Activated effector memory CD4-positive, alpha-beta T cell treated with Interleukin-2 at 50 U/mL for 16 hours (primary cell): ENCODE measurements around the gene NAA80.
"Not testable (repeated sequence)": the region's sequence is repeated elsewhere in the genome, so short reads cannot be mapped to it uniquely, and the experiment has no call there.

Source experiments
- DNase-seq: peaks from one replicate; pipeline ENCODE4 v3.0.0-alpha.2; 2020

NAA80 gene

DNA sequence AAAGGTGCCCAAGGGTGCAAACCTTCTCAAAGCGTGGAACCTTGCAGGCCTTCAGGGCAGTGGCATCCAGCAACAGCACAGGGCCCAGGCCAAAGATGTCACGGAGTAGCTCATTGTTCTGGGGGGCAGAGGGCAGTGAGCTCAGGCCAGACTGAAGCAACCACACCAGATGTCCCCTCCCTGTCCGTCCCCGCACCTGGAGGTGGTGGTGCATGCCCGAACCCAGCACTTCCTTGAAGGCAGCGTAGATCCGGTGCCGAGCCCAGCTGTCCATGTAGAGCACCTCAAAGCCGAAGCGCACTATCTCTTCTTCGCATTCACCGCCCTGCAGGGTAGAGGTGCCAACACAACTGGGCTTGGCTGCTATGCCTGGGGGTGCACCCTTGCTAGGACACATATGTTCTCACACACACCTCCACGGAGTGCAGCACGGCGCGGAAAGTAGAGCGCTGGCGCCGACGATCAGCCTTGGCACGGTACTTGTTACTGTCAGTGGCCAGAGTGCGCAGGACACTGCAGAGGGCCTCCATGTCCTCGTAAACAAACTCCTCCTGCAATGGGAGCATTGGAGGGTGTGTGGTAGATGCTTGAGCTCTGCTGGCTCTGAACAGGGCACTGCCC, 10.7 kb downstream of the NAA80 start:
- DNase-seq: no peak

DNA sequence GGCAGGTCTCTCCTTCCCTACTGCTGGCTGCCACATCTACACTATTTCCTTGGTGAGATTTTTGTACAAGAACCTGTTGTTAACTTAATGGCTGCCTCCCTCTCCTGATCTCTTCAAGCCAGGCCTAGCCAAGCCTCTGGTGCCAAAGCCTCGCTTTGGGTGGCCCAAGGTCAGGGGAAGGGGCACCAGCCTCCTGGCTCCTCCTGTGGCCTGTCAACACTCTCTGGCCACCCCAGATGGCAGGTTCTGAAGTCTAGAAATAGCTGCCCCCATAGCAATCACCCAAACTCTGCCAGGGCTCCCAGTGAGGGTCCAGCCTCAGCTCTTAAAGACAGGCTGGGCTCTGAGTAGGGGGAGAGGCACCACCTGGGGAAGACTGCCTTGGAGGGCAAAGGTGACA, 11.9 kb downstream of the NAA80 start:
- no peak for DNase-seq

DNA sequence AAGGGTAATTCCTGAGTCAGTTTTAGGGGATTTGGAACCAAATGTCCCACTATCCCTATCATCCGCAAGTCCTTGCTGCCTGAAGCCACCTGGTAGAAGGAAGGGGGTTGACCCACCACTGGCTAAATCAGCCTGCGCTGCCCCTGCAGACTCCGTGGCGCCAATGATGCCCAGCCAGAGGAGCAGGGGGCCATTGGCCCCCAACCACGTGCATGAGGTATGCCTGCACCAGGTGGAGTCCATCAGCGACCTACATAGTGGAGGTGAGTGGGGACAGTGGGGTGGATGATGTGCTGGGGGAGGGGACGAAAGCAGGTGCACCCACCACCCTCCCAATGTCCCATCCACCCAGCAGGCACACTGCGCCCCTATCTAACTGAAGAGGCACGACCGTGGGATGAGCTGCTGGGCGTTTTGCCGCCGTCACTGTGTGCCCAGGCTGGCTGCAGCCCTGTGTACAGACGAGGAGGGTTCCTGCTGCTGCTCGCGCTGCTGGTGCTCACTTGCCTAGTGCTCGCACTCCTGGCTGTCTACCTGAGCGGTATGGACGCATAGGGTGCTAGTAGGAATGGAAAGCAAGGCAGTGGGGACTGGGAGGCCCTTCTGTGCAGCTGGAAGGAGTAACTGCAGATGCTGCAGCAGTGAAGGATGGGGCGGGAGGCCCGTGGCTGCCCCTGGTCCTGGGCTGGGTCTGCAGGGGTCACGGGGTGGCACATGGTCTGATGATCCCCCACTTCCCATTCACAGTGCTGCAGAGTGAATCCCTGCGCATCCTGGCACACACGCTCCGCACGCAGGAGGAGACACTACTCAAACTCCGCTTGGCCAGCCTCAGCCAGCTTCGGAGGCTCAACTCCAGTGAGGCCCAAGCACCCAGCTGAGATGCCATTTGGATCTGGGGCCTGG, 12.6 kb downstream of the NAA80 start:
- no peak for DNase-seq

DNA sequence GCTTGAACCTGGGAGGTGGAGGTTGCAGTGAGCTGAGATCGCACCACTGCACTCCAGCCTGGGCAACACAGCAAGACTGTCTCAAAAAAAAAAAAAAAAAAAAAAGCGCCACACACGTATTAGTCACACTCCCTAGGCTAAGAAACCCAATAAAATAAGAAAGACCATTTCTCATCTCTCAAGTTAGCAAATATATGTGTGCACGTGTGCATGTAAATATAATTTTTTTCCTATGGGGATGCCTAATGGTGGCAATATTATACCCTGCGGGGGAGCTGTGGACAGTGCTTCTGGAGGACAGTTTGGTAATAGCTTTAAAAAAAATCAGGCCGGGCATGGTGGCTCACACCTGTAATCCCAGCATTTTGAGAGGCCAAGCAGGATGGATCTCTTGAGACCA, 15.1 kb downstream of the NAA80 start:
- not testable (repeated sequence) for DNase-seq

DNA sequence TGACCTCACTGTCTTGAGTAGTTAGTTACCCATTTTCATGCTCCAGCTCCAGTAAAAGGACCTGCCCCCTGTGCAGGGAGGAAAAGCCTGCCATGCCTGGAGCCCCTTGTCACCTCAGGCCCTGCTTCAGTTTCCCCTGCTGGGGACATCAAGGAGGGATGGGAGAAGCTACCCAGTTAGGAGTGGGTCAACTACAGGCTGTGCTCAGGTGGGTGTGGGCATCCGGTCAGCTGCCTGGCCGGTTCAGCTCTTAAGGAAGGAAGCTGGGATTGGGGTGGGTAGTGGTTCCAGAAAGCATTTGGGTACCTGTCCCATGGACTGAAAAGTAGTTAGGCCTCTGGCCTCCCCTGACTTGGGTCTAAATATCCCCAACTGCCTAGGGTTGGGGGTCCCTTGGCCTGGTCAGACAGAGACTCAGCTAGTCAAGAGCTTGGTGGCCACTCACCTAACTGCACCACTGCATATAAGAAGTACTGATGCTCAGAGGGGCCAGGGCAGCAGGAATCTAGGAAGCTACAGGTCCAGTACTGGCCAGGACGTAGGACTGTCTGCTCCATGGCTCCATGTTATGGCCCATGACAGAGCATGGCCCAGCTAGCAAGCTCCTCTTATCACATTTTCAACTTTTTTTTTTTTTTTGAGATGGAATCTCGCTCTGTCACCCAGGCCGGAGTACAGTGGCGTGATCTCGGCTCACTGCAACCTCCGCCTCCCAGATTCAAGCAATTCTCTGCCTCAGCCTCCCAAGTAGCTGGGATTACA, 19.8 kb downstream of the NAA80 start:
- no peak for DNase-seq

DNA sequence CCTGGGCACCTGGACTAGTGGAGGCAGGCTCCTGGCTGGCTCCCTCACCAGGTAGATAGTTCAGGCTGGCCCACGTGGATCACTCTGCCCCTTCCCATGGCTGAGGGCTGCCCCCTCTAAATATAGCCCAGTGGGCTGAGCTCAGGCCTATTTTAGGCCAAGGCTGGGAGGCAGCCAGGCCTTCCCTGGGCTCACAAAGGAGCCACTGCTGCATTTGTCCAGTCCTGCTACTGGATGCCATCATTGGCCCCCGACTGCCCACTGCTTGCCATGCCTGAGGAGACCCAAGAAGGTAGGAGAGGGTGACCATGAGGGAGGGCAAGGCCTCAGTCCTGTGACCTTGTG, 20.4 kb downstream of the NAA80 start, which contains the start of gene LSMEM2:
Gene LSMEM2 (plus strand): TSS at position 208 of the 345 bp plus-strand sequence. CDS start 27 bp downstream, at position 235.
- no peak for DNase-seq

DNA sequence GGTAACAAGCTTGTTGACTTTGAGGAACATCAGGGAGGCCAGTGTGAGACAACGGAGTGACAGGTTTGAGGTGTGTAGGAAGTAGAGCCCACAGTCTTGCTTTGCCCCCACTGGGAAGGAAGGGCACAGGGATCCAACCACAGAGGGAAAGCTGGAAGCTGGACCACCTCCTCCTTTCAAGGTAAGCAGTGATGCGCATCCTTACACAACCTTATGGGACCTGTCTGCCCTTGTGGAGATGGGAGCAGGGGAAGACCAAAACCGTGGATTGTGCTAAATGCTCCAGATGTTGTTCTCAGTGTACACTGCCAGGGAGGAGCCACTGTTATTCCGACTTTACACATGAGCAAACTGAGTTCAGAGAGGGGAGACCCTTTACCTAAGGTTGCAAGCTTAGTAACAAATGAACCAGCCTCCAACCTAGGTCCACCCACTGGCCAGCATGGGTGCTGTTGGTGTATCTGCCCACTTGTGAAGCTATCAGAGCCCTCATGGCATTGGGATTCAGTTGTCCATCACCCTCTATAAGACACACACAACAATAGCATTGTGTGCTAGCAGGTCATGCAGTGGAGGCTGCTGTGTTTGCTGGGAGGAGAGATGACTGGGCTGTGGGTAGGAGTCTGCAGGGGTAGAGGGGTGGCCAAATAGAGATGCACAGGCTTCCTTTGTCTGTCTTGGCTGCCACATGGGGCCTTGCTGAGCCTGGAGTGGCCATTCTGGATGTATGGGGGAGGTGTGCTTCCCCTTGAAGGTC, 20.9 kb downstream of the NAA80 start:
- DNase-seq: no peak

DNA sequence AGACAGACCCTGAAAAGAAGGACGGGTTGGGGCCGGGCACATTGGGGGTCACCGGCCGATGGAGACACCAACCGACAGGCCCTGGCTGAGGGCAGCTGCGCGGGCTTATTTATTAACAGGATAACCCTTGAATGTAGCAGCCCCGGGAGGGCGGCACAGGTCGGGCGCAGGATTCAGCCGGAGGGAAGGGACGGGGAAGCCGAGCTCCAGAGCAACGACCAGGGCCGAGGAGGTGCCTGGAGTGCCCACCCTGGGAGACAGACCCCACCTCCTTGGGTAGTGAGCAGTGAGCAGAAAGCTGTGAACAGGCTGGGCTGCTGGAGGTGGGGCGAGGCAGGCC, 22.5 kb downstream of the NAA80 start:
- DNase-seq: no peak

DNA sequence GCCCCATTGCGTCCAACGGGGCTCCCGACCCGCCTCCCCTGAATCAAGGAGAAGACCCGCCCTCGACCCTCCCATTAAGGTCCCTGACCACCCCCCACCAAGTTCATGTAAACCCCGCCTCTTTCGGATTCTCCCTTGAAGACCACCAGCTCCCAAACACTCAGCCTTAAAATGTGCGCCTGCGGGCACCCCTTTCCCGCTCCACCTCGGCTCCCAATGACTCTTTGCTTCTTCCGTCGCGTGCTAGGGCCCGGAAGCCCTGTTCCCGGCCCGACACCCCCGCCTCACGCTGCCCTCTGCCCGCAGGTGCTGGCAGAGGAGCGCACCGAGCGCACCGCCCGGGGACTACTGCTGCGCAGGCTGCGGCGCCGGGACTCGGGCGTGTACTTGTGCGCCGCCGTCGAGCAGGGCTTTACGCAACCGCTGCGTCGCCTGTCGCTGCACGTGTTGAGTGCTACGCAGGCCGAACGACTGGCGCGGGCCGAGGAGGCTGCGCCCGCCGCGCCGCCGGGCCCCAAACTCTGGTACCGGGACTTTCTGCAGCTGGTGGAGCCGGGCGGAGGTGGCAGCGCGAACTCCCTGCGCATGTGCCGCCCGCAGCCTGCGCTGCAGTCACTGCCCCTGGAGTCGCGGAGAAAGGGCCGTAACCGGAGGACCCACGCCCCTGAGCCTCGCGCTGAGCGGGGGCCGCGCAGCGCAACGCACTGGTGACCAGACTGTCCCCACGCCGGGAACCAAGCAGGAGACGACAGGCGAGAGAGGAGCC, 23.0 kb downstream of the NAA80 start:
- no peak for DNase-seq

DNA sequence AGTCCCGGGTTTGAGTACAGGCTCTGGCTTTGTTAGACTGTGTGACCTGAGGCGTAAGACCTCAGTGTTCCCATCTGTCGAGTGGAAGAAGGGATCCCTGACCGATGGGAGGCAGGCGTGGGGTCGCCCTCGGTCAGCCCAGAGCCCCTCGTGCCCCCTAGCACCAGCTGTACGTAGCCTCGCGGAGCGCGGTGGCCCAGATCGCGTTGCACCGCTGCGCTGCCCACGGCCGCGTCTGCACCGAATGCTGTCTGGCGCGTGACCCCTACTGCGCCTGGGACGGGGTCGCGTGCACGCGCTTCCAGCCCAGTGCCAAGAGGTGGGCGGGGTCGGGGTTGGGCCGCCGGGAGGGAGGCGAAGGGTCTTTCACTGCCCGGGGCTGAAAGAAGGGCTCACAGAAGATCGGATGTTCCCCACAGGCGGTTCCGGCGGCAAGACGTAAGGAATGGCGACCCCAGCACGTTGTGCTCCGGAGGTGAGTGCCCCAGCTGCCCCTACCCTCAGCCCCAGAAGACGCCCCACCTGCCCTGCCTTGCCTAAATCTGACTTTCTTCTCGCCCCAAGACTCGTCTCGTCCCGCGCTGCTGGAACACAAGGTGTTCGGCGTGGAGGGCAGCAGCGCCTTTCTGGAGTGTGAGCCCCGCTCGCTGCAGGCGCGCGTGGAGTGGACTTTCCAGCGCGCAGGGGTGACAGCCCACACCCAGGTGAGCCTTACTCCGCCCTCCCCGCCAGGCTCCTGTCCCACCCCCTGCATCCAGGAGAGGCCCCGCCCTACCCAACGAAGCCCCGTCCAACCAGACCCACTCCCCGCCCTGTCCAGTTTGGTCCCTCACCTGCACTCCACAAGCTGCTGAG, 23.8 kb downstream of the NAA80 start:
- DNase-seq: no peak

DNA sequence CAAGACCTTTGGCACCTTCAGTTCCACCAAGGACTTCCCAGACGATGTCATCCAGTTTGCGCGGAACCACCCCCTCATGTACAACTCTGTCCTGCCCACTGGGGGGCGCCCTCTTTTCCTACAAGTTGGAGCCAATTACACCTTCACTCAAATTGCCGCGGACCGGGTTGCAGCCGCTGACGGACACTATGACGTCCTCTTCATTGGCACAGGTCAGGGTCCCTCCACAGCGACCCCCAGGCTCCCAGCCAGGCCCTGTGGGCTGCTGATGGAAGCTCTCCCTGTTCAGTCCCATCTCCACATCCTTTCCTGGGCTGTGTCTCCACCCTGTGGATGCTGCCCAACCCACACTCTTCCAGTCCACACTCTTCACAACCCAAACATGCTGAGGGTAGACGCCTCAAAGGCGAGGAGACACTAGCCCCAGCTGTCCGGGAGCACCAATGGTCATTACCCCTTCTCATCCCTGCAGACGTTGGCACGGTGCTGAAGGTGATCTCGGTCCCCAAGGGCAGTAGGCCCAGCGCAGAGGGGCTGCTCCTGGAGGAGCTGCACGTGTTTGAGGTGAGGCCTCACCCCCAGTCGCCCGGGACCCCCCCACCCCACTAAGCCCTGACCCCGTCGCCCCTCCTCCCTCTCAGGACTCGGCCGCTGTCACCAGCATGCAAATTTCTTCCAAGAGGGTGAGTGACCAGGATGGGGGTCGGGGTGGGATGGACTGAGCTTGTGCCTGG, 24.7 kb downstream of the NAA80 start:
- peak; percentile 54 for DNase-seq

DNA sequence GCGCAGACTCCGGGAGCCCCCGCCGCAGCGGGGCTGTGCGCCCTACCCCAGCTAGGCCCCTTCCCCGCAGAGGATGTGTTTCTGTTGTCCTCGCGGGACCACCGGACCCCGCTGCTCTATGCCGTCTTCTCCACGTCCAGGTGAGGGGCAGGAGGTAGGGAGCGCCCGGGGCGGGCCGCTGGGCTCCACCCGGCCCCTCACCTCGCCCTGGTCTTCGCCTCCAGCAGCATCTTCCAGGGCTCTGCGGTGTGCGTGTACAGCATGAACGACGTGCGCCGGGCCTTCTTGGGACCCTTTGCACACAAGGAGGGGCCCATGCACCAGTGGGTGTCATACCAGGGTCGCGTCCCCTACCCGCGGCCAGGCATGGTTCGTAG, 25.5 kb downstream of the NAA80 start:
- DNase-seq: no peak

DNA sequence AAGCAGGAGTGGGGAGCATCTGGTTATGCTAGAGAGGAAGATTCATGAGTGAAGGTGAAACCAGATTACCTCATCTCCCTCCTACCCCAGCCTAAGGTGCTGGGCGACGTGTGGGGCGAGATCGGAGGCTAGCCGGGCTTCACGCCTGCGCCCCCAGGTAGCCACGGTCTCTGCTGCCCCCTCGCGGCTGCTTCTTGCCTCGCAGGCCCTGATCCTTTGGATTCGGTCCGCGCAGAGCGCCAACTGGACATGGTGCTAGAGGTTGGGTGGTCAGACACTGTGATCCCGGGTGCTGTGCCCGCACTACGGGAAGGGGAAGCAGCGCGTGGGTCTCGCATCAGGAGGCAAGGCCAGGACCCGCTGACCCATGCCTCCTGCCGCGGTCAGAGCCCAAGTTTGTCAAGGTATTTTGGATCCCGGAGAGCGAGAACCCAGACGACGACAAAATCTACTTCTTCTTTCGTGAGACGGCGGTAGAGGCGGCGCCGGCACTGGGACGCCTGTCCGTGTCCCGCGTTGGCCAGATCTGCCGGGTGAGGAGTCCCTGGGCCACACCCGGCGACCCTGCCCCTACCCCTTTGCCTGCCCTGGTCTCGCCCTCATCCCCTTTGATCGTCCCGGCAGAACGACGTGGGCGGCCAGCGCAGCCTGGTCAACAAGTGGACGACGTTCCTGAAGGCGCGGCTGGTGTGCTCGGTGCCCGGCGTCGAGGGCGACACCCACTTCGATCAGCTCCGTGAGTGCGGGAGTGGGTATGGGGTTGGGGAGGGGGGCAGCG, 26.1 kb downstream of the NAA80 start:
- DNase-seq: peak; percentile 73

DNA sequence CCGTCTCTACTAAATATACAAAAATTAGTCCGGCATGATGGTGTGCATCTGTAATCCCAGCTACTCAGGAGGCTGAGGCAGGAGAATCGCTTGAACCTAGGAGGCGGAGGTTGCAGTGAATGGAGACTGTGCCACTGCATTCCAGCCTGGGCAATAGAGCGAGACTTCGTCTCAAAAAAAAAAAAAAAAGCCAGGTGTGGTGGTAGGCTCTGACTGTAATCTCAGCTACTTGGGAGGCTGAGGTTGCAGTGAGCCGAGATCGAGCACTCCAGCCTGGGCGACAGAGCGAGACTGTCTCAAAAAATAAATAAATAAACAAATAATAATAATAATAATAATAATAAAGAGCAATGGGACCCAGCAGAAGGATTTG, 26.7 kb downstream of the NAA80 start:
- DNase-seq: not testable (repeated sequence)

DNA sequence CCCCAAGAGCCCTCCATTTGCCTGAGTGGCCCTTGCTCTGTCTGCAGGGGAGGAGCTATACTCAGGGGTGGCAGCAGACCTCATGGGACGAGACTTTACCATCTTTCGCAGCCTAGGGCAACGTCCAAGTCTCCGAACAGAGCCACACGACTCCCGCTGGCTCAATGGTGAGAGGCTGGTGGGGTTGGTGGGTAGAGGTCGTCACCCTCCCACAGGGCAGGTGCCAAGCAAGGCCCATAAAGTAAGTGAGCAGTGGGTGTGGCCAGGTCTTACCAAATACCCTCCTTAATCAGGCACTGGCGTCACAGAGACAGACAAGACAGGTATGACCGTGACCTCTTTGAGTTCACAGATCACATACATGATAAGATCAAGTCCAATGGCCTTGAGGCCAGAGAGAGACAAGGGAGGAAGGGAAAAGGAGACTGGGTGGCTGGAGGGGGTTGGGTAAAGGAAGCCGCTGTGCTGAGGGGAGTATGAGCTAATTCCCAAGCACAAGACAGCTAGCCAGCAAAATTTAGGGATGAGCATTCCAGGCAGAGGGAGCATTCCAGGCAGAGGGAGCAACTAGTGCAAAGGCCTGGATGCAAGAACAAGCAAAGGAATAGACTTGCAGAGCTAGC, 27.8 kb downstream of the NAA80 start:
- no peak for DNase-seq

DNA sequence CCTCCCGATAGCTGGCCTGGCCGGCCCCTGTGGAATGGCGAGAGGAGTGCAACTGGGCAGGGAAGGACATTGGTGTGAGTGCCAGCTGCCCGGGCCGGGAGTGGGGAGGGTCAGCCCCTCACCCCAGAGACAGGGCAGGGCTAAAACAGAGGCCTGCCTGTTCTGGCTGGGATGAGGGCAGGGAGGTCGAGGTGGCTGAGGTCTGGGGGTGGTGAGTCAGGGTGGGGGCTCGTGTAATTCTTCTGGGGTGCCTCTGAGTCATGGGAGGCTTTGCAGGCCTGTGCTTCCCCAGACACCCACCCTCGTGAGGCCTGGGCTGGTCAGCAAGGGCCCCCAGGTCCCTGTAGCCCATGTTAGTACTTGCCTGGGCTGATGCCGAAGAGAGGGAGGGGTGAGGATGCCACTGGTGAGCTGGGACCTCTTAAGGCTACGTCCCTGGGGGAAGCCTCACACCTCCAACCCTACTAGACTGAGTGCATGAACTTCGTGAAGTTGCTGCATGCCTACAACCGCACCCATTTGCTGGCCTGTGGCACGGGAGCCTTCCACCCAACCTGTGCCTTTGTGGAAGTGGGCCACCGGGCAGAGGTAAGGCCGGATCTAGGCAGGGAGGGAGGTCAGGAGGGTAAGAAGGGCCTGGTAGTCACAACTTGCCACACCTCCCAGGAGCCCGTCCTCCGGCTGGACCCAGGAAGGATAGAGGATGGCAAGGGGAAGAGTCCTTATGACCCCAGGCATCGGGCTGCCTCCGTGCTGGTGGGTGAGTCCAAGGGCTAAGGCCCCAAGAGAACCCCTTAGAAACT, 28.6 kb downstream of the NAA80 start:
- DNase-seq: no peak

DNA sequence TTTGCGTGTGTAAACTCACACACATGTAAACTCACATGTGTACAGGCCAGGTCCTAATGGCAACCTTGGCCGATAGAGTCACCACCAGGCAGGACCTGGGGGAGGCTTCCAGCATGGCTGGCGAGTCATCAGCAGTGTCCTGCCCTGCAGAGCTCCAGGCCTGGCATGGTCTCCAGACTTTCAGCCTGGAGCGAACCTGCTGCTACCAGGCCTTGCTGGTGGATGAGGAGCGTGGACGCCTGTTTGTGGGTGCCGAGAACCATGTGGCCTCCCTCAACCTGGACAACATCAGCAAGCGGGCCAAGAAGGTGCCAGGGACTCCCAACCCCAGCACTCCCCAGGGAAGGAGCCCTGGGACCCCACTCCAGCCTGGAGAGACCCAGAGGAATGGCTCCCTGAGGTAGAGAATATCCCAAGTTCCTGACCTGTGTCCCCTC, 29.2 kb downstream of the NAA80 start:
- no peak for DNase-seq

DNA sequence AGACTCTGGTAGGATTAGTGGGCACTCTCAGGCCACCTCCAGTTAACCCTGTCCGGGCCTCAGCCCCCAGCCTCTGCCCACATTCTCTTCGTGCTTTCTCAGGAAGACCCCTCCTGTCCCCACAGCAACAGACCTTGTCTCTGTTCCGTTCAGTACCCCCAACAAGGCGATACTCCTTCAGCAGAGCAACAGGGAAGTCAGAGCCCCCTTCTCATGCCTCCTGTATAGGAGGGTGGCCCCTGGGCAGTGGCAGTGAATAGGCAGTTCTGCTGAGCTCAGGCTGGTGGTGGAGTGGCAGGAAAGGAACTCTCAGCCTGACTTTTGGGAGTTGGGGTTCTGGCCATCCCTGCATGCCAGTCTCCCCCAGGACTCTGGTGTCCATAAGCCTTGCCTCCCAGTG, 29.7 kb downstream of the NAA80 start:
- DNase-seq: no peak
